HCT116 (cell line): ENCODE data around the gene GRIK3. TPM values are rescaled to one million over a fixed set of nuclear protein-coding genes. Genes with fewer than 3 reads are reported as not detected.

Experiments used
- ATAC-seq: fragments of 200-7000 bp; cut with Tn5 transposase; 2 replicates; pipeline ENCODE4 v1.9.1; 2020; ENCODE audit warnings: mild to moderate bottlenecking, moderate library complexity
- BruUV-seq: library from RNA; stranded (reverse); fragments of 400-500 nt; replicated peaks from 2 replicates; lab custom pipeline; 2021; lab: Mats Ljungman, UMichigan
- CTCF ChIA-PET: fragments of 300-600 bp; sonication (Branson Sonifier 250); formaldehyde crosslinking; loops from one replicate; lab custom pipeline; 2021; ENCODE audit warnings: antibody characterized with exemption; lab: Charles Lee
- POLR2A ChIA-PET: fragments of 300-600, 350-600 bp; sonication (Branson Sonifier 250); formaldehyde crosslinking; loops from one replicate; lab custom pipeline; 2021; ENCODE audit warnings: antibody characterized with exemption; lab: Charles Lee
- RAD21 ChIA-PET, 2 experiments: fragments of 300-600 bp; sonication (Branson Sonifier 250); formaldehyde crosslinking; loops; one replicate each; lab custom pipeline; 2023; ENCODE audit warnings: low total read pairs in 2 of 2; ENCODE audit not compliant: uncharacterized antibody in 2 of 2, unreplicated experiment in 2 of 2, low non-redundant PET in 1 of 2; lab: Charles Lee
- DNase-seq: peaks from one replicate; pipeline ENCODE4 v3.0.0-alpha.2; 2010; ENCODE audit warnings: low read depth, low spot score
- H2AFZ ChIP-seq: fragments of 200-600 bp; shearing (Covaris generic), sonication (generic); 2 replicates; pipeline ENCODE4 v1.6.1; 2017; ENCODE audit warnings: low read depth, mixed run types, mixed read lengths, antibody characterized with exemption, low read length; ENCODE audit not compliant: poor library complexity, severe bottlenecking
- H3K27ac ChIP-seq: 2 replicates; pipeline ENCODE4 v1.5.1; 2012; ENCODE audit warnings: low read depth, low read length
- H3K27me3 ChIP-seq: fragments of 200-600 bp; sonication (generic); 2 replicates; pipeline ENCODE4 v1.6.1; 2016; ENCODE audit warnings: mixed run types, low read length, mixed read lengths; ENCODE audit not compliant: insufficient read depth
- H3K36me3 ChIP-seq, 2 experiments: fragments of 200-500 bp in 1 of 2; fragments of 200-600 bp in 1 of 2; sonication (Bioruptor generic) in 1 of 2; sonication (generic) in 1 of 2; 2 replicates each; pipeline versions ENCODE4 v1.5.1 to v1.6.1; 2014 to 2016; ENCODE audit warnings: low read length in 2 of 2, inconsistent platforms in 1 of 2, mixed read lengths in 1 of 2, mixed run types in 1 of 2; ENCODE audit not compliant: insufficient read depth in 2 of 2, control insufficient read depth in 1 of 2
- H3K4me1 ChIP-seq, 2 experiments: fragments of 200-600 bp in 1 of 2; sonication (generic) in 1 of 2; 2 replicates each; pipeline versions ENCODE4 v1.5.1 to v1.6.1; 2012 to 2017; ENCODE audit warnings: low read length in 2 of 2, inconsistent platforms in 1 of 2, mild to moderate bottlenecking in 1 of 2, mixed read lengths in 1 of 2, mixed run types in 1 of 2, moderate library complexity in 1 of 2; ENCODE audit not compliant: insufficient read depth in 2 of 2, control insufficient read depth in 1 of 2
- H3K4me2 ChIP-seq: fragments of 200-600 bp; sonication (generic); 2 replicates; pipeline ENCODE4 v1.6.1; 2017; ENCODE audit warnings: mixed run types, low read length, mixed read lengths
- H3K4me3 ChIP-seq, 2 experiments: fragments of 200-600 bp in 1 of 2; sonication (generic) in 1 of 2; replicated peaks in 1 of 2; 2 replicates each; pipeline ENCODE4 v1.5.1; 2011 to 2016; ENCODE audit warnings: low read length in 2 of 2, control low read depth in 1 of 2, low read depth in 1 of 2, mild to moderate bottlenecking in 1 of 2, mixed read lengths in 1 of 2, mixed run types in 1 of 2
- H3K79me2 ChIP-seq: fragments of 200-600 bp; sonication (generic); 2 replicates; pipeline ENCODE4 v1.6.1; 2017; ENCODE audit warnings: mild to moderate bottlenecking, mixed run types, low read length, moderate library complexity, mixed read lengths; ENCODE audit not compliant: insufficient read depth
- H3K9ac ChIP-seq: fragments of 200-600 bp; sonication (generic); 2 replicates; pipeline ENCODE4 v1.6.1; 2016; ENCODE audit warnings: low read length, mixed read lengths
- H3K9me2 ChIP-seq: fragments of 200-600 bp; sonication (generic), shearing (Covaris generic); 2 replicates; pipeline ENCODE4 v1.6.1; 2017; ENCODE audit warnings: mixed run types, mild to moderate bottlenecking, moderate library complexity; ENCODE audit not compliant: insufficient read depth
- H3K9me3 ChIP-seq, 2 experiments: fragments of 200-500 bp in 1 of 2; fragments of 200-600 bp in 1 of 2; sonication (Bioruptor generic) in 1 of 2; sonication (generic) in 1 of 2; 2 replicates each; pipeline ENCODE4 v1.6.1; 2014 to 2017; ENCODE audit warnings: low read length in 2 of 2, mixed read lengths in 2 of 2, inconsistent platforms in 1 of 2, low read depth in 1 of 2, mild to moderate bottlenecking in 1 of 2, mixed run types in 1 of 2, moderate library complexity in 1 of 2; ENCODE audit not compliant: control insufficient read depth in 1 of 2, insufficient read depth in 1 of 2
- H4K20me1 ChIP-seq: fragments of 200-600 bp; sonication (generic), shearing (Covaris generic); 2 replicates; pipeline ENCODE4 v1.6.1; 2017; ENCODE audit warnings: mixed run types, mild to moderate bottlenecking, moderate library complexity; ENCODE audit not compliant: insufficient read depth
- ATF3 ChIP-seq: IDR thresholded peaks from 2 replicates; pipeline ENCODE4 v1.6.1; 2012
- CBX3 ChIP-seq: IDR thresholded peaks from 2 replicates; pipeline ENCODE4 v1.6.1; 2012; ENCODE audit warnings: low read depth
- CEBPB ChIP-seq: IDR thresholded peaks from 2 replicates; pipeline ENCODE4 v1.6.1; 2012; ENCODE audit warnings: low read depth
- EGR1 ChIP-seq: IDR thresholded peaks from 2 replicates; pipeline ENCODE4 v1.6.1; 2012; ENCODE audit warnings: low read depth
- ELF1 ChIP-seq: IDR thresholded peaks from 2 replicates; pipeline ENCODE4 v1.6.1; 2012; ENCODE audit warnings: low read depth, borderline replicate concordance
- EZH2 ChIP-seq: fragments of 200-600 bp; sonication (generic); IDR thresholded peaks from 2 replicates; pipeline ENCODE4 v1.6.1; 2017; ENCODE audit warnings: antibody characterized with exemption, mixed run types
- EZH2phosphoT487 ChIP-seq: fragments of 200-600 bp; IDR thresholded peaks from 2 replicates; pipeline ENCODE4 v1.6.1; 2018; ENCODE audit warnings: antibody characterized with exemption, borderline replicate concordance
- FOSL1 ChIP-seq: IDR thresholded peaks from 2 replicates; pipeline ENCODE4 v1.6.1; 2012; ENCODE audit warnings: low read depth
- POLR2A ChIP-seq: IDR thresholded peaks from 2 replicates; pipeline ENCODE4 v1.7.0; 2011; ENCODE audit warnings: borderline replicate concordance; ENCODE audit not compliant: insufficient read depth, insufficient read length; ENCODE audit errors: extremely low read depth
- POLR2AphosphoS5 ChIP-seq: IDR thresholded peaks from 2 replicates; pipeline ENCODE4 v1.6.1; 2011; ENCODE audit warnings: mild to moderate bottlenecking, low read depth, low read length, moderate library complexity
- RAD21 ChIP-seq: IDR thresholded peaks from 2 replicates; pipeline ENCODE4 v1.6.1; 2012; ENCODE audit warnings: low read depth, mild to moderate bottlenecking
- SIN3A ChIP-seq: IDR thresholded peaks from 2 replicates; pipeline ENCODE4 v1.6.1; 2012; ENCODE audit warnings: low read depth
- SP1 ChIP-seq: IDR thresholded peaks from 2 replicates; pipeline ENCODE4 v1.6.1; 2012; ENCODE audit warnings: low read depth
- SRF ChIP-seq: IDR thresholded peaks from 2 replicates; pipeline ENCODE4 v1.6.1; 2012; ENCODE audit warnings: low read depth
- YY1 ChIP-seq: IDR thresholded peaks from 2 replicates; pipeline ENCODE4 v1.6.1; 2011; ENCODE audit warnings: low read length, low read depth, moderate library complexity, mild to moderate bottlenecking; ENCODE audit not compliant: insufficient replicate concordance; ENCODE audit errors: extremely low read depth
- ZBTB33 ChIP-seq: IDR thresholded peaks from 2 replicates; pipeline ENCODE4 v1.6.1; 2011; ENCODE audit warnings: mild to moderate bottlenecking, low read length, moderate library complexity; ENCODE audit not compliant: insufficient replicate concordance; ENCODE audit errors: extremely low read depth
- ZFX ChIP-seq: fragments of 450-650 bp; IDR thresholded peaks from 2 replicates; pipeline ENCODE4 v1.6.1; 2017
- intact Hi-C: fragments of 100-400 bp; cut with micrococcal nuclease; formaldehyde crosslinking; loops from 2 replicates; pipeline ENCODE4 v1.10.0; 2022
- total RNA-seq: library from RNA; stranded (reverse); gene quantifications from one replicate; pipeline ENCODE4 v1.2.1, GENCODE V29; 2021; ENCODE audit not compliant: unreplicated experiment
- TF ChIP-seq, protein P1 (sequence below), 3 experiments: fragments of 200-600 bp in 1 of 3; sonication (generic) in 1 of 3; IDR thresholded peaks in 2 of 3; conservative IDR thresholded peaks in 1 of 3; 2 replicates each; pipeline ENCODE4 v1.5.1; 2012 to 2017; ENCODE audit warnings: low read depth in 2 of 3, low read length in 2 of 3, antibody characterized with exemption in 1 of 3, borderline replicate concordance in 1 of 3, control low read depth in 1 of 3, mild to moderate bottlenecking in 1 of 3, mixed read lengths in 1 of 3, mixed run types in 1 of 3, moderate library complexity in 1 of 3; ENCODE audit not compliant: insufficient read depth in 1 of 3
- TF ChIP-seq, protein P2 (sequence below): IDR thresholded peaks from 2 replicates; pipeline ENCODE4 v1.6.1; 2012

GRIK3 gene
- total RNA-seq, 1 experiment from 2014 or later: not detected

- no peaks in the 10 kb centered on the region for H3K79me2 ChIP-seq
- no peak overlapping the region for H3K4me2 ChIP-seq
- H3K9me2 ChIP-seq: no peaks in the 10 kb centered on the region
- no peaks in the 10 kb centered on the region for H3K4me1 ChIP-seq
- ATAC-seq (no peak), DNase-seq (no peak)
- H3K36me3 ChIP-seq: no peaks in the 10 kb centered on the region
- intact Hi-C loops: no loop called here
- no peak overlapping the region for H3K27ac ChIP-seq
- ChIA-PET CTCF (no interaction called here), POLR2A (no interaction called here), RAD21 (no interaction called here)
- no peak overlapping the region for H3K9ac ChIP-seq
- no peaks in the 10 kb centered on the region for H4K20me1 ChIP-seq
- H3K4me3 ChIP-seq: no peak overlapping the region
- H3K9me3 ChIP-seq: no peaks in the 10 kb centered on the region
- peaks cover 63% of the 10 kb centered on the region for H3K27me3 ChIP-seq
- BruUV-seq: no TSS peak
- TF ChIP-seq, protein P1, sequence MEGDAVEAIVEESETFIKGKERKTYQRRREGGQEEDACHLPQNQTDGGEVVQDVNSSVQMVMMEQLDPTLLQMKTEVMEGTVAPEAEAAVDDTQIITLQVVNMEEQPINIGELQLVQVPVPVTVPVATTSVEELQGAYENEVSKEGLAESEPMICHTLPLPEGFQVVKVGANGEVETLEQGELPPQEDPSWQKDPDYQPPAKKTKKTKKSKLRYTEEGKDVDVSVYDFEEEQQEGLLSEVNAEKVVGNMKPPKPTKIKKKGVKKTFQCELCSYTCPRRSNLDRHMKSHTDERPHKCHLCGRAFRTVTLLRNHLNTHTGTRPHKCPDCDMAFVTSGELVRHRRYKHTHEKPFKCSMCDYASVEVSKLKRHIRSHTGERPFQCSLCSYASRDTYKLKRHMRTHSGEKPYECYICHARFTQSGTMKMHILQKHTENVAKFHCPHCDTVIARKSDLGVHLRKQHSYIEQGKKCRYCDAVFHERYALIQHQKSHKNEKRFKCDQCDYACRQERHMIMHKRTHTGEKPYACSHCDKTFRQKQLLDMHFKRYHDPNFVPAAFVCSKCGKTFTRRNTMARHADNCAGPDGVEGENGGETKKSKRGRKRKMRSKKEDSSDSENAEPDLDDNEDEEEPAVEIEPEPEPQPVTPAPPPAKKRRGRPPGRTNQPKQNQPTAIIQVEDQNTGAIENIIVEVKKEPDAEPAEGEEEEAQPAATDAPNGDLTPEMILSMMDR (IDR thresholded peaks at IDR 0.05 in 2 of 3, conservative IDR thresholded peaks at IDR 0.05 in 1 of 3; ENCODE audit: borderline replicate concordance in 1 of 3, insufficient read depth in 1 of 3, low read depth in 2 of 3, low read length in 2 of 3): no peak
- TF ChIP-seq YY1: no peak
- TF ChIP-seq POLR2A: no peak
- no peak for TF ChIP-seq ATF3
- TF ChIP-seq EZH2phosphoT487: no peak
- TF ChIP-seq, protein P2, sequence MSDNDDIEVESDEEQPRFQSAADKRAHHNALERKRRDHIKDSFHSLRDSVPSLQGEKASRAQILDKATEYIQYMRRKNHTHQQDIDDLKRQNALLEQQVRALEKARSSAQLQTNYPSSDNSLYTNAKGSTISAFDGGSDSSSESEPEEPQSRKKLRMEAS: no peak
- no peak for TF ChIP-seq EGR1
- no peak for TF ChIP-seq POLR2AphosphoS5
- TF ChIP-seq EZH2: no peak
- no peak for TF ChIP-seq ZBTB33
- TF ChIP-seq SRF: no peak
- TF ChIP-seq SP1: no peak
- no peak for TF ChIP-seq ZFX
- TF ChIP-seq RAD21: no peak
- TF ChIP-seq CEBPB: no peak
- no peak for TF ChIP-seq ELF1
- no peak for TF ChIP-seq SIN3A
- no peak for TF ChIP-seq CBX3
- no peak for TF ChIP-seq FOSL1
- H2AFZ ChIP-seq: no peak overlapping the region
These were observed 41.9 kb upstream of the GRIK3 start for GRCh38 chr1:37076168-37076567.
